Smooth muscle cell (in vitro differentiated cells): ENCODE measurements around the gene CCDC88B. TPM values are rescaled to one million over a fixed set of nuclear protein-coding genes. Genes with fewer than 3 reads are reported as not detected.

Experiments used
- DNase-seq: peaks from one replicate; lab custom pipeline; 2025; ENCODE audit not compliant: unreplicated experiment; lab: John Stamatoyannopoulos, UW
- H2AFZ ChIP-seq: fragments of 200-600 bp; sonication (generic); 2 replicates; pipeline ENCODE4 v1.6.0; 2016; ENCODE audit warnings: antibody characterized with exemption, low read depth, mild to moderate bottlenecking
- H3F3A ChIP-seq: fragments of 200-600 bp; sonication (generic); 2 replicates; pipeline ENCODE4 v1.6.0; 2017; ENCODE audit warnings: antibody characterized with exemption, low read depth
- H3K27ac ChIP-seq: fragments of 200-600 bp; sonication (generic); 2 replicates; pipeline ENCODE4 v1.5.1; 2016; ENCODE audit warnings: low read depth, mild to moderate bottlenecking
- H3K27me3 ChIP-seq: fragments of 200-600 bp; sonication (generic); 2 replicates; pipeline ENCODE4 v1.6.1; 2016; ENCODE audit warnings: low read depth, mild to moderate bottlenecking
- H3K36me3 ChIP-seq: fragments of 200-600 bp; sonication (generic); 2 replicates; pipeline ENCODE4 v1.5.1; 2016; ENCODE audit warnings: low read depth
- H3K4me1 ChIP-seq: fragments of 200-600 bp; sonication (generic); 2 replicates; pipeline ENCODE4 v1.5.1; 2016; ENCODE audit warnings: low read depth
- H3K4me2 ChIP-seq: fragments of 200-600 bp; sonication (generic); 2 replicates; pipeline ENCODE4 v1.6.0; 2016; ENCODE audit warnings: mild to moderate bottlenecking
- H3K4me3 ChIP-seq: fragments of 200-600 bp; sonication (generic); 2 replicates; pipeline ENCODE4 v1.5.1; 2016; ENCODE audit warnings: mild to moderate bottlenecking
- H3K79me2 ChIP-seq: fragments of 200-600 bp; sonication (generic); 2 replicates; pipeline ENCODE4 v1.6.0; 2016; ENCODE audit warnings: low read depth, mild to moderate bottlenecking
- H3K9ac ChIP-seq: fragments of 200-600 bp; sonication (generic); 2 replicates; pipeline ENCODE4 v1.6.0; 2016; ENCODE audit warnings: low read depth
- H3K9me3 ChIP-seq: fragments of 200-600 bp; sonication (generic); replicated peaks from 2 replicates; pipeline ENCODE4 v1.5.1; 2016; ENCODE audit warnings: low read depth
- H4K20me1 ChIP-seq: fragments of 200-600 bp; sonication (generic); 2 replicates; pipeline ENCODE4 v1.6.0; 2016; ENCODE audit warnings: low read depth
- CTCF ChIP-seq: fragments of 200-600 bp; sonication (generic); IDR thresholded peaks from 2 replicates; pipeline ENCODE4 v1.5.1; 2017; ENCODE audit warnings: borderline replicate concordance, mild to moderate bottlenecking, antibody characterized with exemption; ENCODE audit not compliant: insufficient read depth, poor library complexity, severe bottlenecking
- WGBS: methylation state at CpG from one replicate; pipeline ENCODE4 v1.1.7; 2016; ENCODE audit warnings: low lambda C conversion rate; 5-methylcytosine and 5-hydroxymethylcytosine counted together
- polyA plus RNA-seq: library from polyadenylated mRNA; unstranded; fragments of >200 nt; fragmentation: Nextera tagmentation; extraction: Ambion mirVana; gene quantifications from 2 replicates; pipeline ENCODE4 v1.2.1, GENCODE V29; 2016
- total RNA-seq: library from RNA; depleted of rRNA; stranded (reverse); fragments of >200 nt; gene quantifications from 2 replicates; pipeline ENCODE4 v1.2.3, GENCODE V29; 2014

Gene CCDC88B
- total and polyA plus RNA-seq, 2 experiments from 2014 or later: 0.22 to 2.2 TPM

DNA sequence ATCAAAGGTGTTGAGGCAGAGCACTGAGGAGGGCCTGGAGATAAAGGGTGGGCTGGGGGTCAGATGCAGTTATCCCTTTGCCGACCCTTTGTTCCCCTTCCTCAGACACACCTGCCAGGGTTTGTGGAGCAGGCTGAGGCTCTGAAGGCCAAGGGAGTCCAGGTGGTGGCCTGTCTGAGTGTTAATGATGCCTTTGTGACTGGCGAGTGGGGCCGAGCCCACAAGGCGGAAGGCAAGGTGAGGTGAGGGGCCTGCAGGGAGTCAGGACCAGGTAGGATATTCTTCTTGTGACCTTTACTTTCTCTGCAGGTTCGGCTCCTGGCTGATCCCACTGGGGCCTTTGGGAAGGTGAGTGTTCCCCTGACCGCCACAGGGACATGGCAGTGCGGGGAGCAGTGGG, 19.4 kb upstream of the CCDC88B start:
- no peak for DNase-seq
- H3K9ac ChIP-seq: no peak overlapping the region
- H2AFZ ChIP-seq: no peak overlapping the region
- WGBS: 97% methylated on average over 7 of the region's 7 CpGs
- H3K79me2 ChIP-seq: peaks cover 6% of the 10 kb centered on the region
- H4K20me1 ChIP-seq: no peaks in the 10 kb centered on the region
- no peaks in the 10 kb centered on the region for H3F3A ChIP-seq
- no peaks in the 10 kb centered on the region for H3K36me3 ChIP-seq
- TF ChIP-seq CTCF: no peak
- H3K4me2 ChIP-seq: no peak overlapping the region
- H3K4me3 ChIP-seq: no peak overlapping the region
- peaks cover 8% of the 10 kb centered on the region for H3K4me1 ChIP-seq
- H3K27me3 ChIP-seq: no peaks in the 10 kb centered on the region
- H3K27ac ChIP-seq: no peak overlapping the region
- H3K9me3 ChIP-seq: no peaks in the 10 kb centered on the region

- Histone ChIP-seq H3K4me3 (no peak overlapping the region), H3K27me3 (no peaks in the 10 kb centered on the region), H3K27ac (peak overlapping the region; percentile 7), H3K4me2 (no peak overlapping the region), H2AFZ (no peak overlapping the region), H3K36me3 (no peaks in the 10 kb centered on the region), H3K9ac (no peak overlapping the region), H3K9me3 (no peaks in the 10 kb centered on the region), H3F3A (no peaks in the 10 kb centered on the region), H3K79me2 (peaks cover 6% of the 10 kb centered on the region), H4K20me1 (no peaks in the 10 kb centered on the region), H3K4me1 (peaks cover 8% of the 10 kb centered on the region)
- DNase-seq: no peak
- TF ChIP-seq CTCF: no peak
- 96% methylated on average over 5 of the region's 5 CpGs for WGBS
Observed at GRCh38 chr11:64321026-64321425, 19.0 kb upstream of the CCDC88B start.

DNA sequence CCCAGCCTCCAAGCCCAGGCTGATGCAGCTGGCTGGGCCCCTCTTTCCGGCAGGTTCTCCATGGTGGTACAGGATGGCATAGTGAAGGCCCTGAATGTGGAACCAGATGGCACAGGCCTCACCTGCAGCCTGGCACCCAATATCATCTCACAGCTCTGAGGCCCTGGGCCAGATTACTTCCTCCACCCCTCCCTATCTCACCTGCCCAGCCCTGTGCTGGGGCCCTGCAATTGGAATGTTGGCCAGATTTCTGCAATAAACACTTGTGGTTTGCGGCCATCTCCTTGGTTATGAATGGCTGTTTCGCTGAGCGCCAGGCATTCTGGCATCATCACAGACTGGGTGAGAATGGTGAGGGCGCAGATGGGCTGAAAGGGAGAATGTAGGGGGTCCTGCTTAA, 18.5 kb upstream of the CCDC88B start:
- H3K36me3 ChIP-seq: no peaks in the 10 kb centered on the region
- TF ChIP-seq CTCF: no peak
- H3K79me2 ChIP-seq: peaks cover 6% of the 10 kb centered on the region
- H3K27ac ChIP-seq: peak overlapping the region; percentile 7
- no peak overlapping the region for H2AFZ ChIP-seq
- no peaks in the 10 kb centered on the region for H3K27me3 ChIP-seq
- no peak overlapping the region for H3K9ac ChIP-seq
- H3K4me1 ChIP-seq: peaks cover 8% of the 10 kb centered on the region
- no peaks in the 10 kb centered on the region for H3K9me3 ChIP-seq
- H3F3A ChIP-seq: no peaks in the 10 kb centered on the region
- H3K4me3 ChIP-seq: no peak overlapping the region
- H3K4me2 ChIP-seq: no peak overlapping the region
- DNase-seq: no peak
- H4K20me1 ChIP-seq: no peaks in the 10 kb centered on the region
- 88% methylated on average over 5 of the region's 5 CpGs for WGBS

GRCh38 chr11:64322925-64323260, 17.1 kb upstream of the CCDC88B start:
- 81% methylated on average over 7 of the region's 7 CpGs for WGBS
- H3K9me3 ChIP-seq: no peaks in the 10 kb centered on the region
- no peaks in the 10 kb centered on the region for H3F3A ChIP-seq
- H4K20me1 ChIP-seq: no peaks in the 10 kb centered on the region
- H3K27me3 ChIP-seq: no peaks in the 10 kb centered on the region
- H3K4me1 ChIP-seq: peaks cover 8% of the 10 kb centered on the region
- no peak overlapping the region for H3K27ac ChIP-seq
- TF ChIP-seq CTCF: no peak
- no peak for DNase-seq
- no peaks in the 10 kb centered on the region for H3K36me3 ChIP-seq
- no peak overlapping the region for H3K9ac ChIP-seq
- H3K4me3 ChIP-seq: no peak overlapping the region
- H2AFZ ChIP-seq: no peak overlapping the region
- no peak overlapping the region for H3K4me2 ChIP-seq
- no peaks in the 10 kb centered on the region for H3K79me2 ChIP-seq
